ENCODE data around the gene NPR3.

GRCh38 chr5:32754284-32754683 lies 43.2 kb downstream of the NPR3 start:
- TF ChIP-seq, protein P1, sequence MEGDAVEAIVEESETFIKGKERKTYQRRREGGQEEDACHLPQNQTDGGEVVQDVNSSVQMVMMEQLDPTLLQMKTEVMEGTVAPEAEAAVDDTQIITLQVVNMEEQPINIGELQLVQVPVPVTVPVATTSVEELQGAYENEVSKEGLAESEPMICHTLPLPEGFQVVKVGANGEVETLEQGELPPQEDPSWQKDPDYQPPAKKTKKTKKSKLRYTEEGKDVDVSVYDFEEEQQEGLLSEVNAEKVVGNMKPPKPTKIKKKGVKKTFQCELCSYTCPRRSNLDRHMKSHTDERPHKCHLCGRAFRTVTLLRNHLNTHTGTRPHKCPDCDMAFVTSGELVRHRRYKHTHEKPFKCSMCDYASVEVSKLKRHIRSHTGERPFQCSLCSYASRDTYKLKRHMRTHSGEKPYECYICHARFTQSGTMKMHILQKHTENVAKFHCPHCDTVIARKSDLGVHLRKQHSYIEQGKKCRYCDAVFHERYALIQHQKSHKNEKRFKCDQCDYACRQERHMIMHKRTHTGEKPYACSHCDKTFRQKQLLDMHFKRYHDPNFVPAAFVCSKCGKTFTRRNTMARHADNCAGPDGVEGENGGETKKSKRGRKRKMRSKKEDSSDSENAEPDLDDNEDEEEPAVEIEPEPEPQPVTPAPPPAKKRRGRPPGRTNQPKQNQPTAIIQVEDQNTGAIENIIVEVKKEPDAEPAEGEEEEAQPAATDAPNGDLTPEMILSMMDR (IDR thresholded peaks at IDR 0.05), result no peak
- TF ChIP-seq POLR2AphosphoS5 (IDR thresholded peaks at IDR 0.05), result no peak
- no peak for TF ChIP-seq EP300 (IDR thresholded peaks at IDR 0.05)
